ENCODE data around the gene CSRP3.

GRCh38 chr11:19199048-19199447 is 2.7 kb downstream of the CSRP3 start:
- no peak for TF ChIP-seq MAX (IDR thresholded peaks at IDR 0.05)
- TF ChIP-seq JUND (IDR thresholded peaks at IDR 0.05), result no peak
- TF ChIP-seq REST (IDR thresholded peaks at IDR 0.05), result no peak
- TF ChIP-seq, protein P1, sequence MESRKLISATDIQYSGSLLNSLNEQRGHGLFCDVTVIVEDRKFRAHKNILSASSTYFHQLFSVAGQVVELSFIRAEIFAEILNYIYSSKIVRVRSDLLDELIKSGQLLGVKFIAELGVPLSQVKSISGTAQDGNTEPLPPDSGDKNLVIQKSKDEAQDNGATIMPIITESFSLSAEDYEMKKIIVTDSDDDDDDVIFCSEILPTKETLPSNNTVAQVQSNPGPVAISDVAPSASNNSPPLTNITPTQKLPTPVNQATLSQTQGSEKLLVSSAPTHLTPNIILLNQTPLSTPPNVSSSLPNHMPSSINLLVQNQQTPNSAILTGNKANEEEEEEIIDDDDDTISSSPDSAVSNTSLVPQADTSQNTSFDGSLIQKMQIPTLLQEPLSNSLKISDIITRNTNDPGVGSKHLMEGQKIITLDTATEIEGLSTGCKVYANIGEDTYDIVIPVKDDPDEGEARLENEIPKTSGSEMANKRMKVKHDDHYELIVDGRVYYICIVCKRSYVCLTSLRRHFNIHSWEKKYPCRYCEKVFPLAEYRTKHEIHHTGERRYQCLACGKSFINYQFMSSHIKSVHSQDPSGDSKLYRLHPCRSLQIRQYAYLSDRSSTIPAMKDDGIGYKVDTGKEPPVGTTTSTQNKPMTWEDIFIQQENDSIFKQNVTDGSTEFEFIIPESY (IDR thresholded peaks at IDR 0.05), result no peak
- TF ChIP-seq CTCF (IDR thresholded peaks at IDR 0.05; ENCODE audit: low read depth, low read length, missing input control), result no peak
- TF ChIP-seq, protein P2, sequence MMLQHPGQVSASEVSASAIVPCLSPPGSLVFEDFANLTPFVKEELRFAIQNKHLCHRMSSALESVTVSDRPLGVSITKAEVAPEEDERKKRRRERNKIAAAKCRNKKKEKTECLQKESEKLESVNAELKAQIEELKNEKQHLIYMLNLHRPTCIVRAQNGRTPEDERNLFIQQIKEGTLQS (IDR thresholded peaks at IDR 0.05), result no peak
- no peak for TF ChIP-seq YY1 (IDR thresholded peaks at IDR 0.05)

Data from liver (tissue), 3 donors.